Glutamatergic neuron (in vitro differentiated cells): Measurements from ENCODE around the gene CD6. TPM values are rescaled to one million over a fixed set of nuclear protein-coding genes. Genes with fewer than 3 reads are reported as not detected.

Experiments
- DNase-seq: peaks from one replicate; pipeline ENCODE4 v3.0.0; 2022
- H3K27ac Mint-ChIP-seq: one replicate; pipeline ENCODE4 v1.8.0; 2020; ENCODE audit warnings: mild to moderate bottlenecking, mixed read lengths, inconsistent platforms; ENCODE audit not compliant: unreplicated experiment
- H3K27me3 Mint-ChIP-seq: one replicate; pipeline ENCODE4 v1.8.0; 2020; ENCODE audit warnings: mild to moderate bottlenecking, moderate library complexity, mixed read lengths, inconsistent platforms; ENCODE audit not compliant: unreplicated experiment
- H3K36me3 Mint-ChIP-seq: one replicate; pipeline ENCODE4 v1.8.0; 2020; ENCODE audit warnings: mild to moderate bottlenecking, mixed read lengths, inconsistent platforms; ENCODE audit not compliant: unreplicated experiment
- H3K4me1 Mint-ChIP-seq: one replicate; pipeline ENCODE4 v1.8.0; 2020; ENCODE audit warnings: mild to moderate bottlenecking, low read depth, mixed read lengths, inconsistent platforms; ENCODE audit not compliant: unreplicated experiment
- H3K4me3 Mint-ChIP-seq: one replicate; pipeline ENCODE4 v1.8.0; 2020; ENCODE audit warnings: mild to moderate bottlenecking, mixed read lengths, inconsistent platforms; ENCODE audit not compliant: unreplicated experiment
- H3K9me3 Mint-ChIP-seq: one replicate; pipeline ENCODE4 v1.8.0; 2020; ENCODE audit warnings: mild to moderate bottlenecking, moderate library complexity, mixed read lengths, inconsistent platforms; ENCODE audit not compliant: unreplicated experiment
- CTCF ChIP-seq: fragments of 200-600 bp; sonication (generic); IDR thresholded peaks from one replicate; pipeline ENCODE4 v1.5.0; 2021; ENCODE audit not compliant: partially characterized antibody, unreplicated experiment
- total RNA-seq: library from RNA; stranded (reverse); fragmentation: NEBNext Ultra II Directional; extraction: Animal tissue kit (Norgen Biotek cat#: 25700); gene quantifications from one replicate; pipeline ENCODE4 v1.2.1, GENCODE V29; 2021; ENCODE audit not compliant: unreplicated experiment

CD6 gene
- total RNA-seq, 1 donor from 2014 or later, result not detected

GRCh38 chr11:61023966-61024295, 52.5 kb downstream of the CD6 start:
- peaks cover 3% of the 10 kb centered on the region for H3K4me1 Mint-ChIP-seq
- no peak for TF ChIP-seq CTCF
- no peak overlapping the region for H3K27ac Mint-ChIP-seq
- H3K4me3 Mint-ChIP-seq, result no peak overlapping the region
- H3K36me3 Mint-ChIP-seq, result no peaks in the 10 kb centered on the region
- peaks cover 13% of the 10 kb centered on the region for H3K27me3 Mint-ChIP-seq
- peaks cover 7% of the 10 kb centered on the region for H3K9me3 Mint-ChIP-seq
- no peak for DNase-seq

DNA sequence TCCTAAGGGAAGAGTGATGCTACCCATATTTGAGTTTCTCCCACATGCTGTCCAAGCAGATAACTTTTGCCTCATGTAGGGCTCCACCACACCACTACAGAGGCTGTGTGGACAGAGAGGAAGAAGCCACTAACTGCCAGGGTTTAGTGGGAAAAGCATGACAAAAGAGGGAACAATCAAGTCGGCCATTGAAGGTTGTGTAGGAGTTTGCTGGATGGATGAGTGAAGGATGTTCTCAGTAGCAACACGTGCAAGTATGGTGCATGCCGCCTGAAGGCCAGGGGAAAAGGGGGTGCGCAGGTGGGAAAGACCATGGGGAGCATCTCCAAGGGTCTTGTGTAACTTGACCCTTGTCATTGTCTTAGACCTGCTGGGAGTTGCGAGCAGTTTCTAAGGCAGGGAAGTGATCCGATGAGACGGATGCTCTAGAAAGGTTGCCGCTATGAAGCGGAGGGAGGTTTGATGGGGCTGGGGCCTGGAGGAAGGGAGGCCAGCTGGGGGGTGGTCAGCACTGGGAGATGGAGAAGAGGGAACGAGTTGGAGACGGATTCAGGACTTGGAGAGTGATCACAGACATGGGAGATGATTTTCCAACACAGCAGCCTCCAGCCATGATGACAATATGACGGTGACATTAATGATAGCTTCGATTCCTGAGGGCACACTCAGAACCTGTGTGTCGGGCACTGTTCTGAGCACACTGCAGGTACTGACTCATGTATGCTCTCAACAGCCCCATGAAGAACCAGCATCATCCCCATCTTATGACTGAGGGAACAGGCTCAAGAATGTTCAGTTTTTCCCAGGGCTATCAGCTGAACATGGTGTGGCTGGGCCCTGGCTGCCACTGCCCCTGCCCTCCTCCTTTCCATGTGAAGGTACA, 53.7 kb downstream of the CD6 start:
- no peak for DNase-seq
- Mint-ChIP-seq H3K27ac (peak overlapping the region; percentile 7), H3K4me1 (peaks cover 3% of the 10 kb centered on the region), H3K27me3 (peaks cover 13% of the 10 kb centered on the region), H3K4me3 (no peak overlapping the region), H3K9me3 (peaks cover 5% of the 10 kb centered on the region), H3K36me3 (no peaks in the 10 kb centered on the region)
- no peak for TF ChIP-seq CTCF

DNA sequence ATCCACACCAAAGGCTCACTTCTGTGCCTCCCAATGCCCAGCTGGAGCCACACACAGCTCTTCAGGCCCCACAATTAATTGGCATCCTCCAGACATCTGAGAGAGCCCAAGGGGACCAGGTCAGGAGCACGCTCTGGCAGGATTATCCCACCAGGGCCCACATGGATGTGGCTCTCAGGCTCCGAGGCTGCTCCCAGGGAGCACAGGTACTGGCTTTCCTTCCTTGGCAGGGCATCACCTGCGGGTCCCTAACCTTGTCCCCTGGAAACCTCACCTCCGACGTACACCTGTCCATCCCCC, 54.3 kb downstream of the CD6 start:
- Mint-ChIP-seq H3K27ac (no peak overlapping the region), H3K36me3 (no peaks in the 10 kb centered on the region), H3K27me3 (peaks cover 13% of the 10 kb centered on the region), H3K4me1 (peaks cover 3% of the 10 kb centered on the region), H3K9me3 (peaks cover 3% of the 10 kb centered on the region), H3K4me3 (no peak overlapping the region)
- DNase-seq, result no peak
- TF ChIP-seq CTCF, result no peak

DNA sequence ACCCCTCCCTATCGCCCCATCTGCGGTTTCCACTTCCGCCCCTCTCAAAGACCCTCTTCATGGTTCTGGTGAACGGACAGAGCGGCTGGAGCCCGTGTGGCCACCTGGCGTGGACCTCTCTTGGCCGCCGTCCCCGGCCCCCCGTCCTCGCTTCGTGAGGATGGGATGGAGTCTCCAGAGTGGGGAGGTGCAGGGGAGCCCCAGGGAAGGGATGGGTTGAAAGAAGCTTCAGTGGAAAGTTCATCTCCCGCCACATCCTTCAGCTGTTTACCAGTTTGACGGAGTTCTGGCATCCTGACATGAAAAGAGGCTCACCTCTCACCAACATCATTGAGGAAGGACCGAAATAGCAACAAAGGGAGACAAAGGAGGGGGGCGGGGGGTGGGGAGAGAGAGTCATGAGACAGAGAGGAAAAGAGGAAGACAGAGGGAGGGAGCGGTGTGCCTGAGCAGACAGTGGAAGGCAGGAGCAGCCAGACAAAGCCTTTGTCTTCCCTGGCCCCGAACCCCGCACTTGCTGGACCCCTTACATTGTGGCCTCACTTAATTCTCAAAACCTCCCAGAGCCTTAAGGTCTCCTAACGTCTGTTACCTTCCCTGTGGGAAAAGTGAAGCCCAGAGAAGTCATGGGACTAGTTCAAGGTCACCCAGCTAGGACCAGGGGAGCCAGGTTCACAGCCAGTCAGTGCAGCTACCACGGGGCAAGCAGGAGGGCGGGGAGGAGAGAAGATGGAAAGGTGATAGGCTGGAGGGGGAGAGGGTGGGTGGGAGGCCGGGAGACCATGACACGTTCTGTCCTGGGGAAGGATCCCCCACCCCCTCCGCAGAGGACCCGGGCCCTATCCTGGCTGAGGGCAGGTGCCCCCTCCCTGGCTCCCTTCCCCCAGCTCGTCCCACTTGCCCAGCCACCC, 54.9 kb downstream of the CD6 start:
- no peaks in the 10 kb centered on the region for H3K36me3 Mint-ChIP-seq
- H3K9me3 Mint-ChIP-seq, result peaks cover 3% of the 10 kb centered on the region
- TF ChIP-seq CTCF, result no peak
- peaks cover 11% of the 10 kb centered on the region for H3K27me3 Mint-ChIP-seq
- H3K27ac Mint-ChIP-seq, result no peak overlapping the region
- H3K4me1 Mint-ChIP-seq, result peaks cover 3% of the 10 kb centered on the region
- H3K4me3 Mint-ChIP-seq, result no peak overlapping the region
- no peak for DNase-seq
